Measurements from ENCODE around the gene SFN.

SFN gene

GRCh38 chr1:26853156-26853555 lies 9.8 kb upstream of the SFN start:
- TF ChIP-seq CTCF (IDR thresholded peaks at IDR 0.05; ENCODE audit: extremely low read depth, insufficient read depth, missing control alignments) = peak; percentile 81
- peak; percentile 84 for DNase-seq (ENCODE audit: low spot score)
- in situ Hi-C loops (cut with MboI; ENCODE audit: low pct_unique_long_range_greater_than_20kb, low sequenced_read_pairs, unreplicated experiment) = no loop called here

DNA sequence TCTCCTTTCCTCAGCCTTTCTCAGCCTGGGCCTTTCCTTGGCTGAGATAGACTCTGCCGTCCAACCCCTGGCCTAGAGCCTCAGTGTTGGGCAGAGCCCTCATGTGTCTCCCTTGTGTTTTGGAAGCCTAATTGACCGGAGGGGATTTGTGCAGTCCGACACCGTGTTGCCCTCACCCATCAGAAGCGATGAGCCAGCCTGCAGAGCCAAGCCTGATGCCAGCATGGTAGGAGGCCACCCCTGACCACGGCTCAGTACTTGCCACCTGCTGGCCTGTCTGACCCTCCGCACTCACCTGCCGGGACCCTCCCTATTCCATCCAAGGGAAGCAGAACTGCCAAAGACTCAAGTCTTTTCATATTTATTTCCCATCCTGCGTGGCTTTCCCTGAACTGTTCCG lies 9.3 kb upstream of the SFN start:
- DNase-seq (ENCODE audit: low spot score) = no peak
- in situ Hi-C loops (cut with MboI; ENCODE audit: low pct_unique_long_range_greater_than_20kb, low sequenced_read_pairs, unreplicated experiment) = no loop called here
- no peak for TF ChIP-seq CTCF (IDR thresholded peaks at IDR 0.05; ENCODE audit: extremely low read depth, insufficient read depth, missing control alignments)

DNA sequence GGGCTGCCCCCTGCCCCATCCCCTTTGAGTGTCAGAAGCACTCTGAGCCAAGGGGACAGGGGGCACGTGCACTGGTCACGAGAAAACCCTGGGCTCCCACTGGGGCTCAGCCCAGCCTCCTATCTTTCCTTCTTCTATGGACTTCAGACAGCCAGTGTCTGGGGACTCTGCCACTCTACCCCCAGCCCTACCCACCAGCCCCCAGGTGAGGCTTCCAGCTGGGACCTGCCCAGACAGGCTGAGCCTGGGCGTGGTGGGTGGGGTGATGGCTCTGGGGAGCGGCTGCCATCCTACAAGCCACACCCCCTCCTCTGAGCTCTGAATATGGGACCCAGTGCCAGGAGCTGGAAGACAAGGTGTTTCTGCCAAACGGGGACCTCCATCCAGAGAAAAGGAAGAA lies 8.0 kb upstream of the SFN start:
- no peak for DNase-seq (ENCODE audit: low spot score)
- in situ Hi-C loops (cut with MboI; ENCODE audit: low pct_unique_long_range_greater_than_20kb, low sequenced_read_pairs, unreplicated experiment) = no loop called here
- TF ChIP-seq CTCF (IDR thresholded peaks at IDR 0.05; ENCODE audit: extremely low read depth, insufficient read depth, missing control alignments) = no peak

GRCh38 chr1:26855636-26856035 lies 7.3 kb upstream of the SFN start:
- DNase-seq (ENCODE audit: low spot score) = no peak
- TF ChIP-seq CTCF (IDR thresholded peaks at IDR 0.05; ENCODE audit: extremely low read depth, insufficient read depth, missing control alignments) = no peak
- in situ Hi-C loops (cut with MboI; ENCODE audit: low pct_unique_long_range_greater_than_20kb, low sequenced_read_pairs, unreplicated experiment) = no loop called here

DNA sequence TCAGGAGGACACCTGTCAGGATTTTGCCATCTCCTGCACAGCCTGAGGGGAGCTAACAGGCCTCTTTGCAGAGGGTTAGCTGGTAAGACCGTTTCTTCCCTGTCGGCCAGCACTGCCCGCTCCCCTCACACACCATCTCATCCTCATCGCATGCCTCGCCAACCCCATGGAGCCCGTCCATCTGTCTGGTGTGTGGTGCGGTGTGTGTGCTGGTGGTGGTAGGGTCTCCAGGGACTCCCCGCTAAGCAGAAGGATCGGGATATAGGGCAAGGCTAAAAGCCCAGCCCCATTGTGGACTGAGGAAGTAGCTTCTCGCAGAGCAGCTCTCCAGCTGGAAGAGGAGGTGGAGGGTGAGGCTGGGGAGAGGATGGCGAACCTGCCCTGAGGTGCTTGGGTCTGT lies 6.8 kb upstream of the SFN start:
- in situ Hi-C loops (cut with MboI; ENCODE audit: low pct_unique_long_range_greater_than_20kb, low sequenced_read_pairs, unreplicated experiment) = no loop called here
- TF ChIP-seq CTCF (IDR thresholded peaks at IDR 0.05; ENCODE audit: extremely low read depth, insufficient read depth, missing control alignments) = no peak
- no peak for DNase-seq (ENCODE audit: low spot score)

- DNase-seq (ENCODE audit: low spot score) = no peak
- in situ Hi-C loops (cut with MboI; ENCODE audit: low pct_unique_long_range_greater_than_20kb, low sequenced_read_pairs, unreplicated experiment) = no loop called here
- TF ChIP-seq CTCF (IDR thresholded peaks at IDR 0.05; ENCODE audit: extremely low read depth, insufficient read depth, missing control alignments) = no peak
These were observed 6.1 kb upstream of the SFN start for GRCh38 chr1:26856604-26857469.
